Measurements from ENCODE around the gene PRDM16. TPM values are rescaled to one million over a fixed set of nuclear protein-coding genes. Genes with fewer than 3 reads are reported as not detected.

The PRDM16 gene
- total RNA-seq, 1 experiment from 2014 or later: 6.1 TPM

- no peak for TF ChIP-seq CBX3 (IDR thresholded peaks at IDR 0.05; ENCODE audit: low read depth)
These were observed 245.7 kb downstream of the PRDM16 start (continued) for GRCh38 chr1:3314491-3315381.

- no peak for DNase-seq (ENCODE audit: low read depth, low spot score)
- Histone ChIP-seq H3K9me2 (ENCODE audit: insufficient read depth) (no peaks in the 10 kb centered on the region), H3K36me3 (ENCODE audit: control insufficient read depth in 1 of 2, insufficient read depth in 2 of 2, low read length in 2 of 2) (no peaks in the 10 kb centered on the region), H3K9me3 (ENCODE audit: control insufficient read depth in 1 of 2, insufficient read depth in 1 of 2, low read depth in 1 of 2, low read length in 2 of 2) (no peaks in the 10 kb centered on the region), H3K27ac (ENCODE audit: low read depth, low read length) (no peak overlapping the region), H3K79me2 (ENCODE audit: insufficient read depth, low read length) (no peaks in the 10 kb centered on the region), H3K4me2 (ENCODE audit: low read length) (no peak overlapping the region), H3K9ac (ENCODE audit: low read length) (no peak overlapping the region), H3K4me3 (replicated peaks in 1 of 2; ENCODE audit: low read depth in 1 of 2, low read length in 2 of 2) (no peak overlapping the region), H3K4me1 (ENCODE audit: control insufficient read depth in 1 of 2, insufficient read depth in 2 of 2, low read length in 2 of 2) (peaks cover 34 to 54% of the 10 kb centered on the region in 2 experiments), H4K20me1 (ENCODE audit: insufficient read depth) (no peaks in the 10 kb centered on the region), H3K27me3 (ENCODE audit: insufficient read depth, low read length) (no peaks in the 10 kb centered on the region), H2AFZ (ENCODE audit: low read depth, low read length, poor library complexity, severe bottlenecking) (no peak overlapping the region)
- ChIA-PET CTCF (interaction anchor here (0.5 kb wide), 1 partner anchor 303 kb away, joined by 3 read pairs; no protein-coding TSS in a partner anchor), POLR2A (no interaction called here), RAD21 (ENCODE audit: low non-redundant PET in 1 of 2, low total read pairs in 2 of 2, uncharacterized antibody in 2 of 2, unreplicated experiment in 2 of 2) (no interaction called here)
- no peak for ATAC-seq
- BruUV-seq (replicated peaks): no TSS peak
- no peak for TF ChIP-seq MAX (IDR thresholded peaks at IDR 0.05)
- TF ChIP-seq EZH2phosphoT487 (IDR thresholded peaks at IDR 0.05; ENCODE audit: borderline replicate concordance): no peak
- TF ChIP-seq RAD21 (IDR thresholded peaks at IDR 0.05; ENCODE audit: low read depth): no peak
- TF ChIP-seq ZFX (IDR thresholded peaks at IDR 0.05): no peak
- TF ChIP-seq EGR1 (IDR thresholded peaks at IDR 0.05; ENCODE audit: low read depth): no peak
- TF ChIP-seq SP1 (IDR thresholded peaks at IDR 0.05; ENCODE audit: low read depth): no peak
- no peak for TF ChIP-seq CBX3 (IDR thresholded peaks at IDR 0.05; ENCODE audit: low read depth)
- intact Hi-C loops (cut with micrococcal nuclease): no loop called here
These were observed 246.7 kb downstream of the PRDM16 start for GRCh38 chr1:3315399-3316339.
